NOMO-1 treated with dmso at 0.1 percent for 144 hours (cell line): ENCODE measurements around the gene BANK1.
A peak's percentile ranks its signal among the peaks of the same experiment; 100 is the strongest.

ENCODE experiments used
- DNase-seq: peaks from one replicate; lab custom pipeline; 2025; ENCODE audit not compliant: unreplicated experiment; lab: John Stamatoyannopoulos, UW

Gene BANK1

GRCh38 chr4:102022343-102022742 lies 231.8 kb downstream of the BANK1 start:
- no peak for DNase-seq

GRCh38 chr4:102027961-102028360 lies 237.4 kb downstream of the BANK1 start:
- no peak for DNase-seq

- peak; percentile 25 for DNase-seq
These were observed 240.9 kb downstream of the BANK1 start for GRCh38 chr4:102031406-102031805.

- no peak for DNase-seq
These were observed 245.5 kb downstream of the BANK1 start for GRCh38 chr4:102036016-102036415.

- no peak for DNase-seq
These were observed 246.3 kb downstream of the BANK1 start for GRCh38 chr4:102036619-102037376.

- no peak for DNase-seq
These were observed 247.0 kb downstream of the BANK1 start for GRCh38 chr4:102037566-102037965.

- no peak for DNase-seq
These were observed 252.6 kb downstream of the BANK1 start for GRCh38 chr4:102042871-102043802.

GRCh38 chr4:102047616-102048015 lies 257.1 kb downstream of the BANK1 start:
- no peak for DNase-seq

- DNase-seq: no peak
These were observed 265.3 kb downstream of the BANK1 start for GRCh38 chr4:102055805-102056204.

- no peak for DNase-seq
These were observed 266.6 kb downstream of the BANK1 start for GRCh38 chr4:102057122-102057521.

GRCh38 chr4:102061133-102061532 lies 270.6 kb downstream of the BANK1 start:
- no peak for DNase-seq

- no peak for DNase-seq
These were observed 274.4 kb downstream of the BANK1 start for GRCh38 chr4:102064747-102065442.

- DNase-seq: no peak
These were observed 286.1 kb downstream of the BANK1 start for GRCh38 chr4:102076622-102077021.

GRCh38 chr4:102080184-102080583 lies 289.7 kb downstream of the BANK1 start:
- DNase-seq: no peak

- DNase-seq: no peak
These were observed 299.5 kb downstream of the BANK1 start for GRCh38 chr4:102089850-102090621.

- no peak for DNase-seq
These were observed 301.1 kb downstream of the BANK1 start for GRCh38 chr4:102091656-102092055.

GRCh38 chr4:102094481-102094880 lies 304.0 kb downstream of the BANK1 start:
- DNase-seq: no peak

GRCh38 chr4:102103368-102103767 lies 312.8 kb downstream of the BANK1 start:
- no peak for DNase-seq

- no peak for DNase-seq
These were observed 313.7 kb downstream of the BANK1 start for GRCh38 chr4:102104278-102104677.

GRCh38 chr4:102105983-102106382 lies 315.5 kb downstream of the BANK1 start:
- DNase-seq: no peak
